ENCODE results near the gene TSBP1.
A peak's percentile ranks its signal among the peaks of the same experiment; 100 is the strongest.

Gene TSBP1

GRCh38 chr6:32371803-32372202, at the start of gene TSBP1:
Gene TSBP1 (minus strand): TSS chr6:32371903. CDS start chr6:32371706, 197 bp downstream.
- no peak for DNase-seq (ENCODE audit: low read depth in 2 of 2)

- DNase-seq (ENCODE audit: low read depth in 2 of 2): no peak
These were observed 44.3 kb upstream of the TSBP1 start for GRCh38 chr6:32416036-32416435.

DNA sequence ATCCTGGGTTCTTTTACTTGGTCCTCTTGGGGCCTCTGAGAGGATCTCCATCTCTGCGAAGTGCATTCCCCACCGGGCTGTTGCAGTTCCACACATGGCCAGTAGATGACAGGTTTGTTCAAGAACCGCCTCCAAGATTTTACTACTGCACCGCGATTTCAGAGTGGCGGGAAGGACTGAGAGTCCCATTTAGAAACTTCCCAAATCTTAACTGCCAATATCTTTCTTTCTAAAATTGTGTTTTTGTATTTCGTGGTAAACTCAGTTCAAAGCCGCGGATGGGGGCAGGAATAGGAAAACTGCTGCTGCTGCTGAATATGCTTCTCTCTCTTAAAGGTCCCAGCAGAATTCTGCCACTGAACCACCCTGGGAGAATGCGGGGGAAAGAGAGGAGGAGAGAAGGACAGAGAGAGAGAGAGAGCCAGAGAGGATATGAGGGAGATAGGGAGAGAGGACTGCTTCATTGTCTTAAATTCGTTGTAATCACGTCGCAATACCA, 43.9 kb upstream of the TSBP1 start:
- DNase-seq (ENCODE audit: low read depth in 2 of 2): peak; percentile 50 to 74

- peak; percentile 74 to 87 for DNase-seq (ENCODE audit: low read depth in 2 of 2)
These were observed 41.8 kb upstream of the TSBP1 start for GRCh38 chr6:32413427-32414047.

DNA sequence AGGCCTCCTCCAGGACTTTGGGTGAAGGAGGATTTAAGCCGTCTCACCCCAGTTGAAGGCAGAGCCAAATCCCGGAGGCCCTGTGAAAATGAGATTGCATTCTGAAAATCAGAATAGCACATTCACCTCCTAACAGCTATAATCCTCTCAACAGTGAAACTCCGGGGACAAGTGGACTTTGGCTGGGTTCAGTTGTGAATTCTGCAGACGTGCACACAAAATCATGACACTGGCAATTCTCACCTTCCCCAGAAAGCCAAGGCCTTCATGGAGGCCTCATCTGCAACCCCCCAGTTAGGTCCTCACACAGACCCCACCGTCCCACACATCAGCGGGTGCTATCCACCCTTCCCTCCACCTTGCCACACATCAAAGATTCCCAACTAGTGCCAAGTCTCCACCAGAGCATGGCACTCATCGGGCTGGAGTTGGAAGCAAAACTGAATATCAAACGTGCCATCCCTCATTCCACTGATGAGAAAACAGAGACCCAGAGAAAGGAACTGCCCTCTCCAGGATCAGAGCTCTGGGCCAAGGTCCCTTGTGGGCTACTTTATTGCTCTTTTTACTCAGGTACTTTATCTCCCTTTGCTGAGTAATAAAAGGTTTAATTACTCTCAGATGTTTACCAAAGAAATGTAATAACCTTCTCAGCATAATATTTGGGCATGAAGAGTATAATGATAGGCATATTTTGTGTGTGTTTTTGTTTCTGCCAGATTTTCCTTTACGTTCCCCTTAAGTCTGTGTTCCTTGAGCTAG, 40.0 kb upstream of the TSBP1 start:
- no peak for DNase-seq (ENCODE audit: low read depth in 2 of 2)

GRCh38 chr6:32410906-32411305, 39.2 kb upstream of the TSBP1 start:
- no peak for DNase-seq (ENCODE audit: low read depth in 2 of 2)

GRCh38 chr6:32406857-32407256, 35.2 kb upstream of the TSBP1 start, which contains the start of gene BTNL2:
Gene BTNL2 (minus strand): TSS chr6:32407181. CDS start chr6:32407123, 58 bp downstream.
- no peak for DNase-seq (ENCODE audit: low read depth in 2 of 2)

- DNase-seq (ENCODE audit: low read depth in 2 of 2): no peak
These were observed 34.5 kb upstream of the TSBP1 start for GRCh38 chr6:32406197-32406596.

DNA sequence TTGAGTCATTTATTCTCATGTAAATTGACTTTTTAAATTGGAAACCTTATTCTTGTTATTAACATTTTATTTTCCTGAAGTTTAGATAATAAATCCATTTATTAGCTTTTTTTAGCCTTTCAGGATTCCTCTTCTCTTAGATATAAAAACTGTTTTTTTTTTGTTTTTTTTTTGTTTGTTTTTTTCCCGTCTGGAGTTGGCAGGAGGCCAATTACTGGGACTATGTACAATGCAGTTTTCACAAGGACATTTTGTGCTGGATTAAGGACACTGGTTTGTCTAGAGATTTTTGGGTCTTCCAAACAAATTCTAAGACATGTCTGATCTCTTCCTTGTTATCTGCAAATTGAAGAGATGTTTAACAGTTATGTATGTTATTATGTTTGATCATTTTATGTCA, 34.0 kb upstream of the TSBP1 start:
- no peak for DNase-seq (ENCODE audit: low read depth in 2 of 2)

DNA sequence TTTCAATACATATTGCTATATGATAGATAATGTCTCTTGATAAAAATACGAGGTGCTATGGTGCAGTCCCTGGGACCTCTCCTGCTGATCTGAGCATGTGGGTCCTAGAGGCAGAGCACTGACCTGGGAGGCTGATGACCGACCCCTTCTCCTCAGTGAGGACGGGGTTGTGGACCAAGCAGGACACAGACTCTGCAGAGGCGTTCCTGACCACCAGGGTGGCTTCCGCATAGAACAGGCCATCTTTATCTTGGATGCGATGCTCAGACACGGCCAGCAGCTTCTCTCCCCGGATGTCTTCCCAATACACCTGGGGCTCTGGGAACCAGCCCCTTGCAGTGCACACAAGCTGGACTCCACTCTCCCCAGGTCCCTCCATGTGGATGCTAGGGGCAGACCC, 31.1 kb upstream of the TSBP1 start:
- no peak for DNase-seq (ENCODE audit: low read depth in 2 of 2)

DNA sequence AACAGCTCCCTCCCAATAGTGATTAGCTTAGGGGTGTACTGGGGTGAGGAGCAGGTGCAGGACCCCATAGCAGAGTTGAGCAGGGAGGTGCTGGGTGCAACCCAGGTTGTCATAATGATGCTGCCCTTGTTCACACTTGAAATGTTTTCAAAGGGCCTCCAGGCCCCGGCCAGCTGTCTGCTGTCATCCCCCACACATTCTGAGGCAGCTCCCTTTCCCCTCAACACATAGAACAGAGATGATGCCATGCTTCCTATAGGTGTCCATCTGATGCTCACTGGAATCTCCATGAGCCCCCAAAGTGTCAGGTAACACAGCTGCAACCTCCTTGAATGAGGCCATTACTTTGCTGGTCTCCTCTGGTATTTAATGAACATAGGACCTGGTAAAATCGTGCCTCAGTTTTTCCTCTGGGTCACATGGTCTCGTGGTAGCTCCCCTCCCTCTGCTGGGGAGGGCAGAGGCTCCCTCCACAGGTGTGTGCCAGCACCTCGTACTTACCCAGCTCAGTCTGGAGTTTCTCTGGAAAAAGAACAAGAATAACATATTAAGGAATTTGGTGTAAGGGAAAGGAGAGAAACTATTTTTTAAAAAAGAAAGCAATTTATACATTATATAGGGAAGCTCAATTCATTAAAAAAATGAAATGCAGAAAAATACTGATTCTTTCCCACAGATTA, 29.7 kb upstream of the TSBP1 start:
- DNase-seq (ENCODE audit: low read depth in 2 of 2): no peak

DNA sequence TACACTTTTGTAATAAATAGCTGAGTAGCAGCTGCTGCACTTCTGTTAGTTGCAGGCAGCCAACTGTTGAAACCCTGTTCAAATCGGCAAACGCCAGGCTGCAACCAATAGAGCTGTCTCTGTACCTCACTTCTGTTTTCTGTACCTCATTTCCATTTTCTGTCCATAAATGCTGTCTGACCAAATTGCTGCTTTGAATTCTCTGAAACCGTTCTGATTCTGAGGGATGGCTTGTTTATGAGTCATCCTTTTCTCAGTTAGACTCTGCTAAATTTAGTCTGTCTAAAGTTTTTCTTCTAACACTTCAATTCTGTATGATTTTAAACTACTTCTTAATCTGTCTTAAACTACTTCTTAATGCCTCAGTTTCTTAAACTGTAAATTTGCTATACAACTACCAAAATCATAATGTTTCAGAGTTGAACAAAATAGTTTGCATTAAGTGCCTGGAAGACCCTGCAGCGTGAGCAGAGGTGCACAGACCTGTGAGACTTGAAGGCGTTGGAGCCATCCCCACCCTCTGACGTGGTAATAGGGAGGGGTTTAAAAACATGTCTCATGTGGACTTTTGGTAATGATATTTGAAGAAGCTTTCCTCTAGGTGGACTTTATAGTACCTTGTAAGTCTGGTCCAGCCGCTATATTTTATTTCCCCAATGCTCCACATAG, 25.7 kb upstream of the TSBP1 start:
- DNase-seq (ENCODE audit: low read depth in 2 of 2): no peak

GRCh38 chr6:32396028-32396427, 24.3 kb upstream of the TSBP1 start:
- DNase-seq (ENCODE audit: low read depth in 2 of 2): no peak

DNA sequence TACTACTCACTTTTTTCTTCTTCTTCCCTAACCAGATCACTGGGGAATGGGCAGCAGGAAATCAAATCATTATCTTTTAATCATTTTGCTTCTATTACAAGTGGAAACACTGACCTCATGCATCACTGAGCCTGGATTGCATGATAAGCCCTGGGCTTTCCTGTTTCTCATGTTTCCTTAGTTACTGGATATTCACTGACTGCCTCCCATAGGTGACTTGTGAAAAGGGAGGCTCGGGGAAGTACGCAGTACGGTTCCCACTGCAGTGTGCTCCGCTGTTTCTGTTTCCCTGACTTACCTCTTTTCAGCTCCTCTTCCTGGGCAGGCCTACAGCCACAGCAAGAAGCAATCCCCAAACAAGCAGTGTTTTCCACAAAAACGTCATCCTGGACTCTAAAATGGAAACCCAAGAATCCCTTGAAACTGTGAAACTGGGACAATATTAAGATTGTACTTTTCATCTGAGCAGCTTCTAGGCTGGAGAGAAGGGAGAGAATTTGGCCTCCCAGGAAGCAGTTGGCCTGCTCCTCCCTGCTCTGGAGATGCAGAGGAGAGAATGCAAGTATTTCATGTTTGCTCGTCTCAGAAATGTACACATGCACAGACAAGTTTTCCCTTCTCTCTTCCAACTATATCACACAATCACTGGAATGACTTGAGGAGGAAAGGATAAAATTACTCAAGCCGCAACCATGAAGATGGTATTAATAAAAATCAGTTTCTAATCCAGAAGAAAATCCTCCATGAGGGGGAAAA, 22.1 kb upstream of the TSBP1 start:
- DNase-seq (ENCODE audit: low read depth in 2 of 2): no peak

GRCh38 chr6:32391505-32391904, 19.8 kb upstream of the TSBP1 start:
- DNase-seq (ENCODE audit: low read depth in 2 of 2): no peak

DNA sequence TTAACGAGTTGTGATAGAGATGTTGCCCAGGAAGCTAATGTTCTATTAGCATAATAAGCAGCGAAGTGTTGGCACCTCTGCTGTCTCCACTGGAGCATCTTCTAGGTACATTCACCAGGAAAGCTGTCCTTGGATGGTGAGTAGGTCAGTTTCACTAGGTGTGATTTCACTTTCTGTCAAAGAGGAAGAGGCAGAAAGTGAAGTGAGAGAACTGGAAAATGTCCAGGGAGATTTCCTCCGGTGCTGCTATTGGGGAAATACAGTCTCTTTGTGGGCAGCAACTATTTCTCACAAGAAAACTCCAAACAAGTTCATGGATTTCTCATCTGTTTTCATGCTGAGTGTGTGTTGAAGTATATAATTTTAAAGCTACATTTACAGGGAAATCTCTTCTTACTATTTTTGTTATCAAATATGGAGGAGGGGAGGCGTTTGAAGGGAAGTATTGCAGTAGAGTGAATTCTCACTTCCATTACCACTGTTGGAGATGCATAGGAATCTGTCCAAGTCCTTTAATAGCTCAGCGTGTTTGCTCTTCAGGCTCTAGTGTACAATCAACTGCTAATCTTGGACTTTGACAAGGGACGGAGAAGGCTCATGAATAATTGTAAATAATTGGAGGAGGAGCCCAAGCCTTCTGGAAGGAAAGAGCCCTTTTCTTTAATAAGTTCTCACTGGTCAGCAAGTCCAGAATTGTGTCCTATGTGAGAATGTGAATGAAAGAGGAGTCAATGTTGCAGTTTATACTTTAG, 16.1 kb upstream of the TSBP1 start:
- DNase-seq (ENCODE audit: low read depth in 2 of 2): no peak

GRCh38 chr6:32386040-32386439, 14.3 kb upstream of the TSBP1 start:
- no peak for DNase-seq (ENCODE audit: low read depth in 2 of 2)

- no peak for DNase-seq (ENCODE audit: low read depth in 2 of 2)
These were observed 11.2 kb upstream of the TSBP1 start for GRCh38 chr6:32382757-32383420.

- no peak for DNase-seq (ENCODE audit: low read depth in 2 of 2)
These were observed 7.8 kb upstream of the TSBP1 start for GRCh38 chr6:32379545-32379944.
